ENCODE data around the gene THOP1. TPM values are rescaled to one million over a fixed set of nuclear protein-coding genes. Genes with fewer than 3 reads are reported as not detected.

THOP1 gene
- total RNA-seq, 1 experiment from 2014 or later = 146 TPM

- Histone ChIP-seq H3K36me3 (peaks cover 74% of the 10 kb centered on the region), H3K4me1 (replicated peaks) (no peaks in the 10 kb centered on the region), H3K9me3 (replicated peaks) (no peaks in the 10 kb centered on the region), H3K4me3 (no peak overlapping the region), H3K27me3 (replicated peaks) (no peaks in the 10 kb centered on the region), H3K27ac (no peak overlapping the region)
- no peak for DNase-seq (ENCODE audit: low read depth in 1 of 2, low spot score in 2 of 2)
Observed at GRCh38 chr19:2808129-2808941, 23.0 kb downstream of the THOP1 start.

- Histone ChIP-seq H3K27ac (no peak overlapping the region), H3K9me3 (replicated peaks) (no peaks in the 10 kb centered on the region), H3K27me3 (replicated peaks) (no peaks in the 10 kb centered on the region), H3K4me1 (replicated peaks) (no peaks in the 10 kb centered on the region), H3K4me3 (no peak overlapping the region), H3K36me3 (peaks cover 84% of the 10 kb centered on the region)
- no peak for DNase-seq (ENCODE audit: low read depth in 1 of 2, low spot score in 2 of 2)
Observed at GRCh38 chr19:2809387-2810140, 24.3 kb downstream of the THOP1 start.

GRCh38 chr19:2810141-2811091 lies 25.1 kb downstream of the THOP1 start:
- no peaks in the 10 kb centered on the region for H3K4me1 ChIP-seq (replicated peaks)
- H3K36me3 ChIP-seq = peaks cover 75% of the 10 kb centered on the region
- no peak overlapping the region for H3K27ac ChIP-seq
- H3K9me3 ChIP-seq (replicated peaks) = no peaks in the 10 kb centered on the region
- H3K27me3 ChIP-seq (replicated peaks) = no peaks in the 10 kb centered on the region
- DNase-seq (ENCODE audit: low read depth in 1 of 2, low spot score in 2 of 2) = no peak
- no peak overlapping the region for H3K4me3 ChIP-seq

- no peak for DNase-seq (ENCODE audit: low read depth in 1 of 2, low spot score in 2 of 2)
- H3K4me3 ChIP-seq = no peak overlapping the region
- H3K27me3 ChIP-seq (replicated peaks) = no peaks in the 10 kb centered on the region
- H3K9me3 ChIP-seq (replicated peaks) = no peaks in the 10 kb centered on the region
- no peaks in the 10 kb centered on the region for H3K4me1 ChIP-seq (replicated peaks)
- no peak overlapping the region for H3K27ac ChIP-seq
- H3K36me3 ChIP-seq = peaks cover 70% of the 10 kb centered on the region
Observed at GRCh38 chr19:2811221-2811722, 26.0 kb downstream of the THOP1 start.

GRCh38 chr19:2811735-2812413 lies 26.6 kb downstream of the THOP1 start:
- peaks cover 64% of the 10 kb centered on the region for H3K36me3 ChIP-seq
- H3K27ac ChIP-seq = no peak overlapping the region
- no peaks in the 10 kb centered on the region for H3K4me1 ChIP-seq (replicated peaks)
- no peak overlapping the region for H3K4me3 ChIP-seq
- H3K27me3 ChIP-seq (replicated peaks) = no peaks in the 10 kb centered on the region
- no peak for DNase-seq (ENCODE audit: low read depth in 1 of 2, low spot score in 2 of 2)
- no peaks in the 10 kb centered on the region for H3K9me3 ChIP-seq (replicated peaks)

- H3K4me1 ChIP-seq (replicated peaks) = no peaks in the 10 kb centered on the region
- no peak overlapping the region for H3K27ac ChIP-seq
- H3K4me3 ChIP-seq = no peak overlapping the region
- DNase-seq (ENCODE audit: low read depth in 1 of 2, low spot score in 2 of 2) = no peak
- H3K9me3 ChIP-seq (replicated peaks) = no peaks in the 10 kb centered on the region
- no peaks in the 10 kb centered on the region for H3K27me3 ChIP-seq (replicated peaks)
- peaks cover 57% of the 10 kb centered on the region for H3K36me3 ChIP-seq
Observed at GRCh38 chr19:2812414-2813234, 27.3 kb downstream of the THOP1 start.

- Histone ChIP-seq H3K9me3 (replicated peaks) (no peaks in the 10 kb centered on the region), H3K27ac (no peak overlapping the region), H3K36me3 (peaks cover 50% of the 10 kb centered on the region), H3K4me1 (replicated peaks) (no peaks in the 10 kb centered on the region), H3K27me3 (replicated peaks) (no peaks in the 10 kb centered on the region), H3K4me3 (no peak overlapping the region)
- DNase-seq (ENCODE audit: low read depth in 1 of 2, low spot score in 2 of 2) = no peak
Observed at GRCh38 chr19:2813235-2814160, 28.2 kb downstream of the THOP1 start.

- Histone ChIP-seq H3K36me3 (peaks cover 41% of the 10 kb centered on the region), H3K27ac (no peak overlapping the region), H3K4me3 (no peak overlapping the region), H3K9me3 (replicated peaks) (no peaks in the 10 kb centered on the region), H3K4me1 (replicated peaks) (no peaks in the 10 kb centered on the region), H3K27me3 (replicated peaks) (no peaks in the 10 kb centered on the region)
- DNase-seq (ENCODE audit: low read depth in 1 of 2, low spot score in 2 of 2) = no peak
Observed at GRCh38 chr19:2814426-2814825, 29.1 kb downstream of the THOP1 start.

- Histone ChIP-seq H3K4me1 (replicated peaks) (peaks cover 3% of the 10 kb centered on the region), H3K4me3 (no peak overlapping the region), H3K27me3 (replicated peaks) (no peaks in the 10 kb centered on the region), H3K9me3 (replicated peaks) (no peaks in the 10 kb centered on the region; the same call in 1 of the 2 replicates), H3K36me3 (peaks cover 38% of the 10 kb centered on the region), H3K27ac (no peak overlapping the region)
- no peak for DNase-seq (ENCODE audit: low read depth in 1 of 2, low spot score in 2 of 2)
Observed at GRCh38 chr19:2815191-2815614, 29.9 kb downstream of the THOP1 start.

GRCh38 chr19:2815923-2816322 lies 30.6 kb downstream of the THOP1 start:
- Histone ChIP-seq H3K27ac (no peak overlapping the region), H3K4me3 (no peak overlapping the region), H3K9me3 (replicated peaks) (no peaks in the 10 kb centered on the region; the same call in 1 of the 2 replicates), H3K36me3 (peaks cover 34% of the 10 kb centered on the region), H3K27me3 (replicated peaks) (no peaks in the 10 kb centered on the region), H3K4me1 (replicated peaks) (peaks cover 5% of the 10 kb centered on the region)
- DNase-seq (ENCODE audit: low read depth in 1 of 2, low spot score in 2 of 2) = no peak

- H3K4me1 ChIP-seq (replicated peaks) = peaks cover 5% of the 10 kb centered on the region
- H3K4me3 ChIP-seq = no peak overlapping the region
- peaks cover 28% of the 10 kb centered on the region for H3K36me3 ChIP-seq
- DNase-seq (ENCODE audit: low read depth in 1 of 2, low spot score in 2 of 2) = no peak
- no peak overlapping the region for H3K27ac ChIP-seq
- H3K9me3 ChIP-seq (replicated peaks) = no peaks in the 10 kb centered on the region; the same call in 1 of the 2 replicates
- H3K27me3 ChIP-seq (replicated peaks) = no peaks in the 10 kb centered on the region
Observed at GRCh38 chr19:2816641-2817040, 31.3 kb downstream of the THOP1 start.
